Epithelial cell of proximal tubule (primary cell): ENCODE results near the gene CACNA2D4. TPM values are rescaled to one million over a fixed set of nuclear protein-coding genes. Genes with fewer than 3 reads are reported as not detected.

Experiments used
- DNase-seq: peaks from one replicate; pipeline ENCODE4 v3.0.0-alpha.2; 2011; ENCODE audit warnings: low read depth
- H3K4me3 ChIP-seq: 2 replicates; pipeline ENCODE4 v1.5.1; 2011; ENCODE audit warnings: low read depth, mild to moderate bottlenecking, low read length
- total RNA-seq: library from RNA; depleted of rRNA; stranded (reverse); fragments of >200 nt; gene quantifications from 2 replicates; pipeline ENCODE4 v1.2.3, GENCODE V29; 2015
- TF ChIP-seq, protein P1 (sequence below): conservative IDR thresholded peaks from 2 replicates; pipeline ENCODE4 v1.5.1; 2012; ENCODE audit warnings: low read depth, mild to moderate bottlenecking, low read length

CACNA2D4 gene
- total RNA-seq, 1 donor from 2014 or later: 1.6 TPM

DNA sequence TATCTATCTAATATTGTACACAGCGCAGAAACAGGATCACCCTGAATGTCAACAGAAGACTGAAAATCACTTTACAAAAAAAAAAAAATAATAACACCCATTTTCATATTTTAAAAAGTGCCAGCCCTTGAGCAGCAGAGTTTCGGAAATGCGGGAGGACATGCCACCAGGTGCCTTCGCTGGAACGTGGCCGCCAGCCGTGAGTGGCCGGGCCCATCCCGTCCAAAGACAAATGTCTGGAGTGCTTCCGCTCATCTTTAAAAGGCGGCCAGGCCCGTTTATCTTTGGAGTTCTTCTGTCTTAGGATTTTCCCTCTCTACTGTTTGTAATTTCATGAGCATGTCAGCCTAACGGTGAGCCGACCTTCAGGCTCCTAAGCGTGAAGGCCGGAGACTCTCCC, 54.6 kb downstream of the CACNA2D4 start:
- TF ChIP-seq, protein P1, sequence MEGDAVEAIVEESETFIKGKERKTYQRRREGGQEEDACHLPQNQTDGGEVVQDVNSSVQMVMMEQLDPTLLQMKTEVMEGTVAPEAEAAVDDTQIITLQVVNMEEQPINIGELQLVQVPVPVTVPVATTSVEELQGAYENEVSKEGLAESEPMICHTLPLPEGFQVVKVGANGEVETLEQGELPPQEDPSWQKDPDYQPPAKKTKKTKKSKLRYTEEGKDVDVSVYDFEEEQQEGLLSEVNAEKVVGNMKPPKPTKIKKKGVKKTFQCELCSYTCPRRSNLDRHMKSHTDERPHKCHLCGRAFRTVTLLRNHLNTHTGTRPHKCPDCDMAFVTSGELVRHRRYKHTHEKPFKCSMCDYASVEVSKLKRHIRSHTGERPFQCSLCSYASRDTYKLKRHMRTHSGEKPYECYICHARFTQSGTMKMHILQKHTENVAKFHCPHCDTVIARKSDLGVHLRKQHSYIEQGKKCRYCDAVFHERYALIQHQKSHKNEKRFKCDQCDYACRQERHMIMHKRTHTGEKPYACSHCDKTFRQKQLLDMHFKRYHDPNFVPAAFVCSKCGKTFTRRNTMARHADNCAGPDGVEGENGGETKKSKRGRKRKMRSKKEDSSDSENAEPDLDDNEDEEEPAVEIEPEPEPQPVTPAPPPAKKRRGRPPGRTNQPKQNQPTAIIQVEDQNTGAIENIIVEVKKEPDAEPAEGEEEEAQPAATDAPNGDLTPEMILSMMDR: no peak
- DNase-seq: no peak
- no peak overlapping the region for H3K4me3 ChIP-seq

DNA sequence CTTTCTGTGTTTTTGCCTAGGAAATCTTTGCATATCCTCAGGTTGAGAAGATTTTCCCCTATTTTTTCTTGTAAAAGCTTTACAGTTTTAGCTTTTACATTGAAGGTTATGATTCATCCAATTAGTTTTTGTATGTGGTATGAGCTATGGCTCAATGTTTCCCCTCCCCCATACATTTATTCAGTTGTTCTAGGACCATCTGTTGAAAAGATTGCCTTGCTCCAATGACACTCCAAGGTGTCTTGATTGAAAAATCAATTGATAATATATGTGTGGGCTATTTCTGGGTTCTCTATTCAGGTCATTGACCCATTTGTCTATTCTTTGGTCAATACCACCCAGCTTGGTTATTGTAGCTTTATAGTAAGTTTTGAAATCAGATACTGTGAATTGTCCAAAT, 55.5 kb downstream of the CACNA2D4 start:
- no peak for DNase-seq
- TF ChIP-seq, protein P1: no peak
- no peak overlapping the region for H3K4me3 ChIP-seq

DNA sequence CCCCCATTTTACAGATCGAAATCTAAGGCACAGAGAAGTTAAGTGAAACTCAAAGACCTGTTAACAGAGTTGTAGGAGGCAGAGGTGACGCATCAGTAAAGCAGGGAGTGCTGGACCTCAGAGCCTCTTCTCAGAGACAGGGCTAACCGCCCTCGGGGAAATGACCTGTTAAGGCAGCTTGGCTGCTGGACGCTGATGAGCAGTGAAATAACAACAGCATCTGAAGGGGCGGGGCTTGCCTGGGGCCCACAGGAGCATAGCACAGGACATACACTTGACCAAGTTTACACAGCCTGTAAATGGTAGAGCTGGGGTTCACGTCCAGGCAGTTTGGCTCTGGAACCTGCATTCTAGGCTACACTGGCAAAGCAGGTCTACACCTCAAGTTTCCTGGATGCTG, 58.8 kb downstream of the CACNA2D4 start:
- no peak overlapping the region for H3K4me3 ChIP-seq
- peak; percentile 10 for DNase-seq
- TF ChIP-seq, protein P1: no peak

DNA sequence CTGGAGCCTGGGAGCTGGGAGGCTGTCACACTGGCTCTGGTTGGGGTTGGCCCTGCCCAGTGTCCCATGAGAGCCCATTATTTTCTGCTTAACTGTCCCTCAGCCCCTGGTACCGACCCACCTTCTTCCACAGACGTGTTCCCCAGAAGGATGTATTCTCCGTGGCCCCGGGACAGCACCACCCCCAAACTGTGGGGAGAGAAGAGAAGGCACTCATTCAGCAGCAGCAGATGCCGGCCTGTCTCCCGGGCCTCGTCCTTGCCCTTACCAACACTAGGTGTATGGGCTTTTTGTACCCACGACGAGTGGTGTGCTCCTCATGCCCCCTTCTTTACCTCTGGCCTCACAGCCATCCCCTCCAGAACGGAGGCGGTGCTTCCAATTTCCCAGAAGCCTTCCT, 60.0 kb downstream of the CACNA2D4 start:
- no peak overlapping the region for H3K4me3 ChIP-seq
- TF ChIP-seq, protein P1: no peak
- DNase-seq: no peak

DNA sequence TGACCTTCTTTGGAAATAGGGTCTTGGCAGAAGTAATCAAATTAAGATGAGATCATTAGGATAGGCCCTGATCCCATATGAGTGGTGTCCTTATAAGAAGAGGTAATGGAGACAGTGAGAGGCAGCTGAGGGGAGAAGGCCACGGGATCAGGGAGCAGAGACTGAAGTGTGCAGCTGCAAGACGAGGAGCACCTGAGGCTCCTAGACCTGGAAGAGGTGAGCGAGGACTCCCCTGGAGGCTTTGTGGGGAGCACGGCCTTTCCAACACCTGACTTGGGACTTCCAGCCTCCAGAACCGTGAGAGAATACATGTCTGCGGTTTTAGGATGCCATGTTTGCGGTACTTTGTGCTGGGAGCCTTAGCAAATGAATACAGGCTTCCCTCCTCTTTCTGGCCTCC, 60.6 kb downstream of the CACNA2D4 start:
- DNase-seq: no peak
- TF ChIP-seq, protein P1: no peak
- no peak overlapping the region for H3K4me3 ChIP-seq

DNA sequence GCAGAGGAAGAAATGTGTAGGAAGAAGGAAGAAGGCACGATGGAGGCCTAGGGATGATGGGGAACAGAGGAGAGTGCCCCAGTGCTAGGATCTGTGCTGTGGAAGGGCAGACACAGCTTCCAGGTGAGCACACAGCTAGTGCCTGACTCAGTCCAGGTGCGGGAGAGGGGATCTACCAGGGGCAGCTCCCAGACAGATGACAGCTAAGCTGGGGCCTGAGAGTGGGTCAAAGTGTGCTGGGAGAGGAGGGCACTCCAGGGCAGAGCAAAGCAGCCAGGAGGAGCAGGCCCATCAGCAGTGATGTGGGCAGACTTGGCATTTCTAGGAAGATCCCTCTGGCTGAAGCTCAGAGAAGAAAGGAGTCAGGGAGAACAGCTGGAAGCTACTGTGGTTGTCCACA, 61.4 kb downstream of the CACNA2D4 start:
- H3K4me3 ChIP-seq: no peak overlapping the region
- no peak for DNase-seq
- TF ChIP-seq, protein P1: no peak

DNA sequence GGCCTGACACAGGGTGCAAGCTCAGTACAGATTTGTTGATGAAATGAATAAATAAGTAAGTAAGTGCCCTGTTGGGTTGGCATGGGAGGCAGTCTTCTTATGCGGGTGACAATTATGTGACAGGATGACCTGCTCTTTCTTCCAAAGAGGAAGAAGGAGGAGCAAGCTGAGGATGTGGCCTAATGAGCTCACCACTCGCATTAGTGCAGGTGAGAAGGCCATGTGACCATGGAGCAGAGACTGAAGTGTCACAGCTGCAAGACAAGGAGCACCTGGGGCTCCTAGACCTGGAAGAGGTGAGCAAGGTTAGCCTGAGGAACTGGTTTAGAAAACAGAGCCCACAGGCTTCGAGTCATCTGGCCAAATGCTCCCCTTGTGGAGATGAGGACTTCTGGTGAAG, 63.2 kb downstream of the CACNA2D4 start:
- H3K4me3 ChIP-seq: no peak overlapping the region
- TF ChIP-seq, protein P1: no peak
- no peak for DNase-seq
